ENCODE results near the gene PAF1.

The PAF1 gene

GRCh38 chr19:39356647-39357046 is 34.3 kb downstream of the PAF1 start:
- TF ChIP-seq CTCF (IDR thresholded peaks at IDR 0.05): no peak
- Histone ChIP-seq H3K9me3 (no peaks in the 10 kb centered on the region), H3K4me3 (ENCODE audit: low read depth in 1 of 2, low read length in 1 of 2) (no peak overlapping the region), H3K27me3 (no peaks in the 10 kb centered on the region), H3K27ac (no peak overlapping the region), H3K4me1 (ENCODE audit: control insufficient read depth in 1 of 2, insufficient read depth in 1 of 2, low read depth in 1 of 2, low read length in 1 of 2) (no peaks in the 10 kb centered on the region), H3K36me3 (peaks cover 97% of the 10 kb centered on the region)

- no peak for TF ChIP-seq CTCF (IDR thresholded peaks at IDR 0.05)
- no peaks in the 10 kb centered on the region for H3K27me3 ChIP-seq
- no peaks in the 10 kb centered on the region for H3K9me3 ChIP-seq
- peaks cover 97% of the 10 kb centered on the region for H3K36me3 ChIP-seq
- H3K4me1 ChIP-seq (ENCODE audit: control insufficient read depth in 1 of 2, insufficient read depth in 1 of 2, low read depth in 1 of 2, low read length in 1 of 2): no peaks in the 10 kb centered on the region
- no peak overlapping the region for H3K27ac ChIP-seq
- no peak overlapping the region for H3K4me3 ChIP-seq (ENCODE audit: low read depth in 1 of 2, low read length in 1 of 2)
Observed at GRCh38 chr19:39356073-39356472, 34.8 kb downstream of the PAF1 start.

- H3K36me3 ChIP-seq: peaks cover 96% of the 10 kb centered on the region
Observed at GRCh38 chr19:39355253-39355652, 35.7 kb downstream of the PAF1 start.

GRCh38 chr19:39352381-39353255 is 38.3 kb downstream of the PAF1 start:
- Histone ChIP-seq H3K27me3 (no peaks in the 10 kb centered on the region), H3K36me3 (peaks cover 92% of the 10 kb centered on the region)

More at GRCh38 chr19:39355253-39355652, 35.7 kb downstream of the PAF1 start:
- no peaks in the 10 kb centered on the region for H3K27me3 ChIP-seq
- H3K27ac ChIP-seq: no peak overlapping the region
- no peak for TF ChIP-seq CTCF (IDR thresholded peaks at IDR 0.05)
- no peaks in the 10 kb centered on the region for H3K4me1 ChIP-seq (ENCODE audit: control insufficient read depth in 1 of 2, insufficient read depth in 1 of 2, low read depth in 1 of 2, low read length in 1 of 2)
- H3K9me3 ChIP-seq: no peaks in the 10 kb centered on the region
- no peak overlapping the region for H3K4me3 ChIP-seq (ENCODE audit: low read depth in 1 of 2, low read length in 1 of 2)

GRCh38 chr19:39351537-39352064 is 39.3 kb downstream of the PAF1 start:
- H3K27ac ChIP-seq: no peak overlapping the region
- no peak overlapping the region for H3K4me3 ChIP-seq (ENCODE audit: low read depth in 1 of 2, low read length in 1 of 2)
- TF ChIP-seq CTCF (IDR thresholded peaks at IDR 0.05): no peak
- H3K9me3 ChIP-seq: no peaks in the 10 kb centered on the region
- peaks cover 87% of the 10 kb centered on the region for H3K36me3 ChIP-seq
- no peaks in the 10 kb centered on the region for H3K27me3 ChIP-seq
- H3K4me1 ChIP-seq (ENCODE audit: control insufficient read depth in 1 of 2, insufficient read depth in 1 of 2, low read depth in 1 of 2, low read length in 1 of 2): no peaks in the 10 kb centered on the region

More at GRCh38 chr19:39352381-39353255, 38.3 kb downstream of the PAF1 start:
- Histone ChIP-seq H3K4me1 (ENCODE audit: control insufficient read depth in 1 of 2, insufficient read depth in 1 of 2, low read depth in 1 of 2, low read length in 1 of 2) (no peaks in the 10 kb centered on the region), H3K4me3 (ENCODE audit: low read depth in 1 of 2, low read length in 1 of 2) (no peak overlapping the region), H3K9me3 (no peaks in the 10 kb centered on the region), H3K27ac (no peak overlapping the region)
- TF ChIP-seq CTCF (IDR thresholded peaks at IDR 0.05): no peak

Measured in neutrophil (primary cell).